Breast epithelium (tissue), 3 donors: ENCODE results near the gene FRMD6.

ENCODE experiments used
- CTCF ChIP-seq, 3 donors: fragments of 450-650 bp; IDR thresholded peaks; one replicate each; pipeline ENCODE4 v1.5.1; 2016 to 2017; ENCODE audit warnings: antibody characterized with exemption in 3 of 3, mild to moderate bottlenecking in 3 of 3, moderate library complexity in 3 of 3
- POLR2A ChIP-seq: fragments of 450-650 bp; IDR thresholded peaks from one replicate; pipeline ENCODE4 v1.6.1; 2016; ENCODE audit warnings: antibody characterized with exemption, mild to moderate bottlenecking, moderate library complexity

DNA sequence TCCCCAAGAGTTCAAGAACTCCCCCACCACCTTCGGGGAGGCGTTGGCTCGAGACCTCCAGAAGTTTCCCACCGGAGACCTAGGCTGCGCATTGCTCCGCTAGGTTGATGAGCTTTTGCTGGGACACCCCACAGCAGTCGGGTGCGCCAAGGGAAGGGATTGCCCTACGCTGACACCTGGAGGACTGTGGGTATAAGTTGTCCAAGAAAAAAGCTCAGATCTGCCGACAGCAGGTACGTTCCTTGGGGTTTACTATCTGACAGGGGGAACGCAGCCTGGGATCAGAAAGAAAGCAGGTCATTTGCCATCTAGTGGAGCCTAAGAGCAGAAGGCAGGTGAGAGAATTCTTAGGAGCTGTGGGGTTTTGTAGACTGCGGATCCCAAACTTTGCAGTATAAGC is 98.8 kb downstream of the FRMD6 start:
- TF ChIP-seq POLR2A (no peak), CTCF (IDR thresholded peaks at IDR 0.05) (no peak)
